GM21786 (cell line): ENCODE measurements around the gene HAL.

Source experiments
- ATAC-seq: cut with Tn5 transposase; IDR thresholded peaks from one replicate; pipeline ENCODE4 v1.9.1; 2021; ENCODE audit not compliant: unreplicated experiment

Gene HAL

GRCh38 chr12:95943330-95943842 is 52.8 kb downstream of the HAL start, which contains the start of gene AMDHD1:
Gene AMDHD1 (plus strand): TSS chr12:95943331. CDS start chr12:95943399, 68 bp downstream.
- ATAC-seq = peak; percentile 54

GRCh38 chr12:95942524-95943329 is 53.4 kb downstream of the HAL start, which contains the start of gene CCDC38:
Gene CCDC38 (minus strand): TSS chr12:95942614. CDS start chr12:95936509, 6,105 bp downstream.
- ATAC-seq = peak; percentile 97

- no peak for ATAC-seq
These were observed 54.0 kb downstream of the HAL start for GRCh38 chr12:95942101-95942523.

- no peak for ATAC-seq
These were observed 55.6 kb downstream of the HAL start for GRCh38 chr12:95940514-95940913.
